Activated naive CD4-positive, alpha-beta T cell treated with Interleukin-2 at 50 U/mL for 16 hours (primary cell): Measurements from ENCODE around the gene SEMG2.

Experiments used
- DNase-seq: peaks from one replicate; pipeline ENCODE4 v3.0.0-alpha.2; 2020

The SEMG2 gene, protein sequence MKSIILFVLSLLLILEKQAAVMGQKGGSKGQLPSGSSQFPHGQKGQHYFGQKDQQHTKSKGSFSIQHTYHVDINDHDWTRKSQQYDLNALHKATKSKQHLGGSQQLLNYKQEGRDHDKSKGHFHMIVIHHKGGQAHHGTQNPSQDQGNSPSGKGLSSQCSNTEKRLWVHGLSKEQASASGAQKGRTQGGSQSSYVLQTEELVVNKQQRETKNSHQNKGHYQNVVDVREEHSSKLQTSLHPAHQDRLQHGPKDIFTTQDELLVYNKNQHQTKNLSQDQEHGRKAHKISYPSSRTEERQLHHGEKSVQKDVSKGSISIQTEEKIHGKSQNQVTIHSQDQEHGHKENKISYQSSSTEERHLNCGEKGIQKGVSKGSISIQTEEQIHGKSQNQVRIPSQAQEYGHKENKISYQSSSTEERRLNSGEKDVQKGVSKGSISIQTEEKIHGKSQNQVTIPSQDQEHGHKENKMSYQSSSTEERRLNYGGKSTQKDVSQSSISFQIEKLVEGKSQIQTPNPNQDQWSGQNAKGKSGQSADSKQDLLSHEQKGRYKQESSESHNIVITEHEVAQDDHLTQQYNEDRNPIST

DNA sequence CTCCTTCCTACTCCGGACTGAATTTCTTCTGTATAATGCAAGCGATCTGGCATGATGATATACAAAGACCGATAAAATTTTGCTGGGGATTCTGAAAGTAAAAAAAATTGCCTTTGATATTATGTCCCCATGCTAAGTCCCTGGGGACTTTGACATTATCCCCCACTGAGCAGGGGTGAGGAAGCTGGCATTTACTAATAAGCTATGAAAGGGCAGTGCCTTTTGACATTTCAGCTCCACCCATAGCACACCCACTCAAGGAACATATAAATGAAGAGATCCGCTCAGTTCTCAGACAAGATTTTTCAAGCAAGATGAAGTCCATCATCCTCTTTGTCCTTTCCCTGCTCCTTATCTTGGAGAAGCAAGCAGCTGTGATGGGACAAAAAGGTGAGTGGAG lies at the start of gene SEMG2:
Gene SEMG2, plus strand, starts transcription at position 298 of the 400 bp plus-strand sequence. Its CDS starts 17 bp downstream, at position 315.
- no peak for DNase-seq

DNA sequence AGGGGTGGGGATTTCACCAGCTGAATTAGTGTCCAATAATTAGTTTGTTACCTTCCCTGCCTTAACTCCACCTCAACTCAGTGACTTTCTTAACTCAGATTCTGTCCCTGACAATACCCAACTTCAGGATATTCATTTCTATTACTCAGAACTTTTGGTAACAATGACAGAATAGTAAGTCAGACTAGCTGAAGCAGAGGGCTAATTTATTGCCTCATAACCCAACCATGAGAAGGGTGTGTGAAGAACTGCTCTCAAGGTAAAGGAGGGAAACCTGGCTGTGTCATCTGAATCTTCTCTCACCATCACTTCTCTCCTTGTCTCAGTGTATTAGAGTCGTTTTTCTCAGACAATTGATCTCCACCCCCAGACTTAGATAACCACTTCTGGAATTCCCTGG lies 47.7 kb upstream of the SEMG2 start:
- no peak for DNase-seq

DNA sequence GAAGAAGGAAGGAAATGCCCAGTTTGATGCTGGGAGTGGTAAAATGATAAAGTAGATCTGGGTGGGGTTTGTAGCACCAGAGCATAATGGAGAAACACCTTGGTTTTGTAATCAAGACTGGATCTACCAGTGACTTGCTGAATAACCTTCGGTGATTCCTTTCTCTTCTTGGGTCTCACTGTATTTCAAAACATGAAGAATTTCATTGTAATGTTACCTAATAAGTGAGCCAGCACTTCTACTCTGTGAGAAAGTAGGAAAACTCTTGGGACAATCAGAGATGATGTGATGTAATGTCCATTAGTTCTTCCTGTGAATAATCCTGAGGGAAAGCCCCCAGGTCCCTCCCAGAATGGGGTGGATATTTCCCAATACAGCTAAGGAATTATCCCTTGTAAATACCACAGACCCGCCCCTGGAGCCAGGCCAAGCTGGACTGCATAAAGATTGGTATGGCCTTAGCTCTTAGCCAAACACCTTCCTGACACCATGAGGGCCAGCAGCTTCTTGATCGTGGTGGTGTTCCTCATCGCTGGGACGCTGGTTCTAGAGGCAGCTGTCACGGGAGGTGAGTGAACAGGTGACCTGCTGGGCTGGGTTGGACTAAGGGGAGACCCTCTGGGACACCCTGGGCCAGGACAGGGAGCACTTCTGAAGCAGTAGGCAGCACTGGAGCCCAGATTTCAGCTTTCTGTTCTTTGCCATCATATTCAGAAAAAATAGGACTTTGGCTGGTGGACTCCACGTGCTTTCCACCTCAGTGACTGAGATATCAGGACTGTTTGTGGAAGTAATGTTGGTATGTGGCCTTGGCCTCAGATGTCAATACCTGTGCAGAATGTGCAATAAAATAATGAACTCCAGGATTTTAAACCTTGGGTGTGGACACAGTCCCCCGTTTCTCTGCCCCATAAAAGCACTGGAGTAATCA lies 46.5 kb upstream of the SEMG2 start, which contains the start of gene PI3:
Gene PI3, plus strand, starts transcription at position 469 of the 931 bp plus-strand sequence. Its CDS starts 21 bp downstream, at position 490.
- DNase-seq = no peak

DNA sequence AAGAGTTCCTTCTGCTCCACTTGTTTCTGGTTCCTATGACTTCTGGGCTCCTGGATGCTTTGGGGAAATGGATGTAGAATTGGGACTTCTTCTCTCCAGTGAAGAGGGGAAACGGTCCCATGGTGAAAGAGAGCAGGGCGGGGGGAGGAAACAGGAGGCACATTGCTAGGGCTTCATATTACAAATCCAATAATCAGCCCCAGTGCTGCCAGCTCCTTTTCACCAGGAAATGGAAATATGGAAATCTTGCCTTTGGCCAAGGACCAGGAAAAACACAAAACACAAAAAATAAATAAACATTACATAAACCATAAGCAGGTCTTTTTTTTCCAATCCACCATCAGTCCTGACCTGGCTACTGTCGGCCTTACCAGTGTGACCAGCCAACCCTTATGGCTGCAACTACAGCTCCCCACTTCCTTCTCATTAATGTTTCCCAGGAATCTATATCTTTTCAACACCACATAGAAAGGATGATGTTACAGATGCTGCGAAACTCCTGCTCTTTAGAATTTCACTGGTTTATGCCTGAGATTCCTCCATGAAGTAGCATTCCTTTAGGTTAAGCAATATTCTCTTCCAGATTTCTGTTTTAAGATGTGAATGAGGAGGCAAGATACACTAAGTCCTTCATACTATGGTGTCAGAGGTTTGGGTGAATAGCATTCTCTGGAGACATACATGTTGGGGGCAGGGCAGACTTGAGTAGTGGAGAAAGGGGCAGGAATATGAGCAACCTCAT lies 44.5 kb upstream of the SEMG2 start:
- no peak for DNase-seq

DNA sequence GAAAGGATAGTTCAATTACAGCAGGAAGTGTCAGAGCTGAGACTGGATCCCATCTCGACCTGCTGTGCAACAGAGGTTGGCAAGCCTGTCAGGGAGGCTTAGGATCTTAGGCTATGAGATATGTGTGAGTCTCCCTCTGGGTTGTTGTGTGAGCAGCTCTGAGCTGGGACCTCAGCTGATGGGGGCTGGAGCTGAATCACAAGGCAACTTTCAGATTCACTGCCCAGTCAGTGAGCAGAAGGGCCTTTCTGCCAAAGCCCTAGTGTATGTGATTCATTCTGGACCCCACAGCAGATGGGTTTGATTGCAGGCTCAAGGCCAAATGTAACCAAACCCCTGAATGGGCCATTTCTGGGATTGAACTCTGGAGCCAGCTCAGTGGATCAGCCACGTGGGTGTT lies 42.0 kb upstream of the SEMG2 start:
- DNase-seq = no peak

DNA sequence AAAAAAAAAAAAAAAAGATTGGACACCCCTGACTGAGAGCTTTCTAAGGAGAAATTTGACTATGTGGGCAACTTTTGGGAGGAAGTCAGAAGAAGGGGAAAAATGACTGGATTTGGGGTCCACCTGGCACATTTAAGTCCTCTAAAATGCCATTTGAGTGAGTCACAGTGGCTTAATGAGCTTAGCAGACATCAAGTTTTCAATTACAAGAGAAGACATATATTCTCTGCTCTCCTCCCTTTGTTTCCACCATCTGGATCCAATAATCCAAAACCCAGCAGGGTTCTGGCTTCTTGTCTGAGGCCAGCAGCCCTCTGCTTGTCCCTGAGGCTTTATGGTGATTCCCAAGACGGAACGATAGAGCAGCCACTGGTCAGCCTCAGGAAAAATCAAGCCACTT lies 39.5 kb upstream of the SEMG2 start:
- DNase-seq = no peak

DNA sequence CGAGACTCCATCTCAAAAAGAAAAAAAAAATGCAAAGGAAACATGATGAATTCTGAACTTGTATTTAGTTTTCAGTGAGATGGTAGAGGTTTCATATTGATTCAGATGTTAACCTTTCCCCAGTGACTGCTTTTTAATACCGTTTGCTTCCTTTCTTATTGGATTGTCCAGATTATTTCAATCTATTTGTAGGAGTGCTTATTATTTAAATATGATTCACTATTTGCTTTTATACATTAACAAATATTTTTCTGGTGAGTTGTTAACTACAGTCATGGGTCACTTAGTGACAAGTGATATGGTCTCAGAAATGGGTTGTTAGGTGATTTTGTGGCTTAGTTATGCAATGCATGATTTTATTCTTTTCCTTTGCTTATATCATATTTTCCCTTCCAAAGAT lies 38.1 kb upstream of the SEMG2 start:
- DNase-seq = no peak

DNA sequence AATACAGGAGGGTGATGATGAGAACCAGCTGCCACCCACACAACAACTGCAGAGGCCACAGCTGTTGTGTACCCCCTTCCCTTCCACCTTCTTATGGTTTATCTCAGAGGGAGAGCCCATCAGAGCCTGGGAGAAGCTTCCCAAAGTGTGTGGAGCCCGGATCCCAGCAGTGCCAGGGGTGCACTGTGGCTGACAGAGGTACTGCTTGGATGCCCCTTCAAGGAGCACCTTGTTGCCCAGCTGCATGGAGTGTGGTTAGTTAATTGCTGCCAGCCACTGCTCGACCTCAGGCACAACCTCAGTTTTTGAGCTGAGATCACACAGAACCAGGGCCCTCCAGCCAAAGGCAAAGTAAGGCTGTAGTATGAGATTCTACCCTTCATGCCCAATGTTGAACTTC lies 33.5 kb upstream of the SEMG2 start:
- DNase-seq = no peak

DNA sequence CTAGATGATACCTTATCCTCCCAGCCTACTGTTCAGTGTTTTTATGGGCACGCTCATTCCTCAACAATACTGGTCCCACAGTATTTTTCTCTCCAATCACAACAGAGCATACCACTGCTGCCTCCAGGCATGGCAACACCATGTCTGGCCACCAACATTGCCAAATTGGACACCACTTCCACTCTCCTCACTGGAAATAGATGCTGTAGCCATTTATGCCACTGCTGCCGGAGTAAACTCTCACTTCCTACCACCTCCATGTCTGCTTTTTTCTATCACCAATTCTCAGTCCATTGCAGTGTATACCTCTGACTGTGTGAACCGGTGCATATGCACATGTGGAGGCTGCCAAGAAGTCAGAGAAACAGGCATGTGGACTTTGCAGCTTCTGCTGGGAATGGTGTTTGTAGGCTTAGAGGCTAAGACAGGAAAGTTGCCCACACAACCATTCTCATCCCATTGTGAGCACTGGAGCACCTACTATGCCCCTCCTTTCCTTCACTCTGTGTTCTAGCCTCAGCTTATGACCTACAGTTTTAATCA lies 32.0 kb upstream of the SEMG2 start:
- DNase-seq = no peak

DNA sequence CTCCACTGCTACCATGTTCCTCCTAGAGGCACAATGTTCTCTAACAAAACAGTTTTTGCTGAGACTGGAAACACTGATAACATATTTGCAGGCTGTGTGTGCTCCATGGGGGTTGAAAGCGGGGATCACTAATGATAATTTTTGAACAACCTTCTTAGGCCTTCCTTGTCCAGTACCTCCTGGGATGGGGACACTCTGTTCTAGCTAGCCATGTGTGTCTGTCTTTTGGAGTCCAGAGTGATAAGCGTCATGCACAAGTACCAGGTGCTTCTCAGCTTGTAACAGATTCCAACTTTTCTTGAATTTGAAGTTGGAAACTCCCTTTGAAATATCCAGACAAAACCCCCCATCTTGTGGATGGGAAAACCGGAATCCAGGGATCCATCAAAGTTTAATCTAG lies 31.3 kb upstream of the SEMG2 start:
- DNase-seq = no peak

DNA sequence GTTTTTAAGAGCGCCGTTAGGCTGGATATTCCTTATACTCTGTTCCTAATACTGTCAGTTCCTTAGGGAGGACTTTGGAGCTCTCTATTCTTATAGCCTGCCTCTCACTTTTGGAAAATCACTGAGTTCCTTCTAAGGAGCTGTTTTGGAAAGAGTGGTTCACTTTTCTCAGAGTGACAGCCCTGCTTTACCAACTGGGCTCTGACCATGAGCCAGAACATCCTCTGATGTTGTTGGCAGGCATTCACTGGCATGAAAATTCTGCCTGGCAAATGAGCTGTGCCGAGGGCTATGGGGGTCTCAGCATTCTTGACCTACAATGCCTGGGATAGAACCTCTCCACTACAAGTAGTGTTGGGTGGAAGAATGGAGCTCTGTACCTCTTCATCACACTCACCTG lies 29.2 kb upstream of the SEMG2 start:
- DNase-seq = no peak

DNA sequence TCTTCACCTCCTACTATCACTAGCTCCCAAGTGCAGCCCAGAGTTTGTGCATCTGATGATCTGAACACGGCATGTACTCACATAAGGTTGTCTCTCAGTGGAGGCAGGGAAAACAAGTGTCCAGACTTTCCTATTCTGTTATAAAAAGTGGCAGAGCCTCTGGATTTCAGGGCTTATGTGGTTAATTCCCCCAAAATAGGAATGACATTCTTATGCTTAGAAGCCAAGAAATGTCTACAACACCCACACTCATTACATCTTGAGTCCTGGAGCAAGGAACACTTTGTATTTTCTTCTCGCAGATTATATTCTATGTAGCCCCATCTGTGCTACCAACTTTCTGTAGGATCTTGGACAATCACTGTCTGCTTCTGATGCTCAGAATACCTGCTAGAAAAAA lies 27.8 kb upstream of the SEMG2 start:
- DNase-seq = no peak

DNA sequence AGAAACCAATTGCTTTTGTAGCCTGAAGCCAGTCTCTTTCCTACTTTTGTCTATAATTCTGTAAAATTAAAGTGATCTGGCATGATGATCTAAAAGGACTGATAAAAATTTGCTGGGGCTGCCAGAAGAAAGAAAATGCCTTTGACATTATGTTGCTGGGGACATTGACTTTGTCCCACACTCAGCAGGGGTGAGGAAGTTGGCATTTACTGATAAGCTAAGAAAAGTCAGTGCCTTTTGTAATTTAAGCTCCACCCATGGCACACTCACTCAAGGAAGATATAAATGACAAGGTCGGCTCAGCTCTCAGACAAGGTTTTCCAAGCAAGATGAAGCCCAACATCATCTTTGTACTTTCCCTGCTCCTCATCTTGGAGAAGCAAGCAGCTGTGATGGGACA lies 14.4 kb upstream of the SEMG2 start, which contains the start of gene SEMG1:
Gene SEMG1, plus strand, starts transcription at position 309 of the 400 bp plus-strand sequence. Its CDS starts 21 bp downstream, at position 330.
- no peak for DNase-seq

DNA sequence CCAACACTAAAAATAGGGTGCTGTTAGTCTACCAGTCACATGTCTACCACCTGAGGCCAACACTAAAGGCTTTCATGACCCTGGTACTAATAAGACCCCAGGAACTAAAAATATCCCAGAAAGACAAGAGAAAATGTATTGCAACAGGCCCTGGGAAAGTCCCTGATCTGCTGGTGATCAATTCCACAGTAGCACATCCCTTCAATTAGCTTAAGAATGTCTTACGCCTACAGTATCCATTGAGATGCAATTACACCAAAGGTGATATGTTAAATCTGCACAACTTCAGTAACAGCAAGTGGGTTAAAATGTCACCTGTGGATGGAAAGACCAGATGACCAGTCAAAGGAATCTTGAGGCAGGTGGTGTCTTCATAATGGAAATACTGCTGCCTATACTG lies 11.2 kb upstream of the SEMG2 start:
- no peak for DNase-seq

DNA sequence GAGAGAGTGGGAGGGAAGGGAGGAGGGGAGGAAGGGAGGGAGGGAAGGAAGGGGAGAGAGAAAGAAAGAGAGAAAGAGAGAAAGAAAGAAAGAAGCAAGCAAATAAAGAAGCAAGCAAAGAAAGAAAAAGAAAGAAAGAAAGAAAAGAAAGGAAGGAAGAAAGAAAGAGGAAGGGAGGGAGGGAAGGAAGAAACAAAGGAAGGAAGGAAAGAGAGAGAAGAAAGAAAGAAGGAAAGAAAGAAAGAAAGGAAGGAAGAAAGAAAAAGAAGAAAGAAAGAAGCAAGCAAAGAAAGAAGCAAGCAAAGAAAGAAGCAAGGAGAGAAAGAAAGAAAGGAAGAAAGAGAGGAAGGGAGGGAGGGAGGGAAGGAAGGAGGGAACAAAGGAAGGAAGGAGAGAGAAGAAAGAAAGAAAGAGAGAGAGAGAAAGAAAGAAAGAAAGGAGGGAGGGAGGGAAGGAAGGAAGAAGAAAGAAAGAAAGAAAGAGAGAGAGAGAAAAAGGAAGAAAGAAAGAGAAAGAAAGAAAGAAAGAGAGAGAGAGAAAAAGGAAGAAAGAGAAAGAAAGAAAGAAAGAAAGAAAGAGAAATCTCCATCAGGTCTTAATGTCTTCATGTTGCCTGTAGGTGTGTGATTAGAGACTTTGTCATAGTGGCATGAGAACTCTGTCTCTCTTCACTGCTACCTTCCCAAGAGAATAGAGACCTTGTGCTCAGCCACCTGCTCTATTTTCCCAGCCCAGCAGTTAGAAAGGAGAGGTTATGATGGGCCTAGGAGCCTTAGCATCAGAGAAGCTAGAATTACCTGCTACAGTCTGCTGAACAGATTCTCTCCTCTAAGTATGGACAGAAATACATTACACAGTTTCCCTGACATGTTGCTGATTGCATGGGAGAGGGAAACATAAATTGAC lies 9.4 kb upstream of the SEMG2 start:
- no peak for DNase-seq

DNA sequence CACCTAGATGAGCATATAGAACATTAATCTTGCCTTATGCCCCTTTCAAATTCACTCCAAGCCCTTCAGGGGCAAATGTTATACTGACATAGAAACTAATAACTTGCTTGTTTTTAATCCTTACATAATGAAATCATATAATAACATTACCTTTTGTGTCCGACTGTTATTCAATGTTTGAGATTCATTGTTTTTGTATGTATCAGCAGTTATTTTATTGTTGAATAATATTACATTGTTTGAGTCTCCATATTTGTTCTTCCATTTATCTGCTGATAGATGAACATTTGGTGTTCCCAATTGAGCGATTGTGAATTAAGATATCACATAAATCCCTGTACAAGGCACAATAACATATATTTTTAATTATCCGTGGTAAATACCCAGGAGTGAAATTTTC lies 8.3 kb upstream of the SEMG2 start:
- no peak for DNase-seq

DNA sequence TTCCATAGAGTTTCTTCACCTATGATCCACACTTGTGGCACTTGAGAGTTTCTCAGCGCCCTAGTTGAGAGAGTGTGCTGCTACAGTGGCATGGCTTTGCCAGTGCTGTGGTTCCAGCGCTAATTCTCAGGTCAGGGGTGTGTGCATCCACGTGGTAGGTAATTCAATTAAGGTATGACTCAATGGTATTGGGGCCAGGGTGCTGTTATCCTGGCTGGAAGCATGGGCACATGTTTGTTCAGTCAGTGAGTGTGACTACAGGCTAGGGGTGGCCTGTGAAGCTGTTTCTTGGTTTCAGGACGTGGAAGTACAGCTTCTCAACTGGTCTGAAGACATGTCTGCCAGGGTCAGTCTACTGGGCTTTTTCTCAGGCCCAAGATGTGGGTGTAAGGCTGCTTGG lies 3.0 kb upstream of the SEMG2 start:
- no peak for DNase-seq

DNA sequence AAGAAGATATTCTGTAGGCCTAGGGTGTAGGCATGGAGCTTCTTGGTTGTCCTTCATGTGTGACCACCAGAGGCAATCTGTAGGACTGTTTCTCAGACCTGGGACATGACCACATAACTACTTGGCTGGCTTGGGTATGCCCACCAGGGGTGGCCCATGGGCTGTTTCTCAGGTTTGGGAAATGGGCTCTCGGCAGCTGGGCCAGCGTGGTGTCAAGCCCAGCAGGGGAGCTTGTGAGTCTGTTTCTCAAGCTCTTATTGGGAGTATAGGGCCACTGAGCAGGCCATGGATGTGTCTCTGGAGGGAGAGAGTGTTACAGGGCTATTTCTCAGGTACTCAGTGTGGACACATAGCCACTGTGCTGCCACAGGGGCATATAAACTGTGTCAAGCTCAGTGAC lies 2.5 kb upstream of the SEMG2 start:
- no peak for DNase-seq

DNA sequence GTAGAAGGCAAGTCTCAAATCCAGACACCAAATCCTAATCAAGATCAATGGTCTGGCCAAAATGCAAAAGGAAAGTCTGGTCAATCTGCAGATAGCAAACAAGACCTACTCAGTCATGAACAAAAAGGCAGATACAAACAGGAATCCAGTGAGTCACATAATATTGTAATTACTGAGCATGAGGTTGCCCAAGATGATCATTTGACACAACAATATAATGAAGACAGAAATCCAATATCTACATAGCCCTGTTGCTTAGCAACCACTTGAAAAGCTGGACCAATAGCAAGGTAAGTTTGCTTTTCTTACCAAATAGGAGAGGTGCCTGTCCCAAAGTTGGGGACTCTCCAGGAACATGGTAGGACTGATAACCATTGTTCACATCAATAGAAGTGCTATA lies 2.0 kb downstream of the SEMG2 start:
- no peak for DNase-seq

DNA sequence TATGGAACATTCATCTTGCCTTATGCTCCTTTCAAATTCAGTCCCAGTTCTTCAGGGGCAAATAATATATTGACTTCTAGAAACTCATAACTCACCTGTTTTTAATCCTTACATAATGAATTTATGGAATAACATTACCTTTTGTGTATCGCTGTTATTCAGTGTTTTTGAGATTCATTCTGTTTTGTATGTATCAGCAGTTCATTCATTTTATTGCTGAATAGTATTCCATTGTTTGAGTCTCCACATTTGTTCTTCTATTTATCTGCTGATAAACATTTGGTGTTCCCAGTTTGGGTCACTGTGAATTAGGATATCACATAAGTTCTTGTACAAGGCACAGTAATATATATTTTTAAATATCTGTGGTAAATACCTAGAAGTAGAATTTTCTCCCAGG lies 5.1 kb downstream of the SEMG2 start:
- no peak for DNase-seq
